A549 (cell line): ENCODE results near the gene SFXN1.

Experiments used
- CEBPB ChIP-seq, 2 experiments: fragments of >200 bp in 1 of 2; sonication (Bioruptor Twin) in 1 of 2; formaldehyde crosslinking in 1 of 2; IDR thresholded peaks; 2 replicates each; pipeline ENCODE4 v1.6.1; 2012 to 2016
- CTCF ChIP-seq: fragments of >200 bp; sonication (Bioruptor Twin); formaldehyde crosslinking; IDR thresholded peaks from 3 replicates; pipeline ENCODE4 v1.5.1; 2016
- EP300 ChIP-seq, 2 experiments: fragments of >200 bp; sonication (Bioruptor Twin); formaldehyde crosslinking; IDR thresholded peaks; 2 replicates in 1 of 2; 3 replicates in 1 of 2; pipeline ENCODE4 v1.6.1; 2016 to 2017
- MYC ChIP-seq: IDR thresholded peaks from 2 replicates; pipeline ENCODE4 v1.6.1; 2012; ENCODE audit warnings: mild to moderate bottlenecking, inconsistent platforms, low read length, improper control_type of control experiment, borderline replicate concordance
- POLR2A ChIP-seq: IDR thresholded peaks from 2 replicates; pipeline ENCODE4 v1.6.1; 2012; ENCODE audit warnings: mild to moderate bottlenecking, low read length
- USF2 ChIP-seq: fragments of 450-650 bp; IDR thresholded peaks from 2 replicates; pipeline ENCODE4 v1.6.1; 2014; ENCODE audit warnings: antibody characterized with exemption
- ZSCAN20 ChIP-seq: fragments of 250-450 bp; sonication (Bioruptor Pico); IDR thresholded peaks from 2 replicates; pipeline ENCODE4 v1.8.0; 2022; ENCODE audit warnings: mild to moderate bottlenecking, moderate library complexity

GRCh38 chr5:175569701-175570100 lies 91.3 kb downstream of the SFXN1 start:
- TF ChIP-seq POLR2A (no peak), CEBPB (IDR thresholded peaks at IDR 0.05) (no peak), MYC (no peak), ZSCAN20 (CRISPR knock-in tag) (no peak), EP300 (IDR thresholded peaks at IDR 0.05) (no peak), CTCF (no peak), USF2 (no peak)
